HG03558 (cell line): Measurements from ENCODE around the gene MYO5B.
"Not testable (repeated sequence)": the region's sequence is repeated elsewhere in the genome, so short reads cannot be mapped to it uniquely, and the experiment has no call there.

Experiments
- ATAC-seq: cut with Tn5 transposase; IDR thresholded peaks from one replicate; pipeline ENCODE4 v1.9.1; 2021; ENCODE audit warnings: moderate number of reproducible peaks; ENCODE audit not compliant: unreplicated experiment; ENCODE audit errors: extremely low read depth

The MYO5B gene

DNA sequence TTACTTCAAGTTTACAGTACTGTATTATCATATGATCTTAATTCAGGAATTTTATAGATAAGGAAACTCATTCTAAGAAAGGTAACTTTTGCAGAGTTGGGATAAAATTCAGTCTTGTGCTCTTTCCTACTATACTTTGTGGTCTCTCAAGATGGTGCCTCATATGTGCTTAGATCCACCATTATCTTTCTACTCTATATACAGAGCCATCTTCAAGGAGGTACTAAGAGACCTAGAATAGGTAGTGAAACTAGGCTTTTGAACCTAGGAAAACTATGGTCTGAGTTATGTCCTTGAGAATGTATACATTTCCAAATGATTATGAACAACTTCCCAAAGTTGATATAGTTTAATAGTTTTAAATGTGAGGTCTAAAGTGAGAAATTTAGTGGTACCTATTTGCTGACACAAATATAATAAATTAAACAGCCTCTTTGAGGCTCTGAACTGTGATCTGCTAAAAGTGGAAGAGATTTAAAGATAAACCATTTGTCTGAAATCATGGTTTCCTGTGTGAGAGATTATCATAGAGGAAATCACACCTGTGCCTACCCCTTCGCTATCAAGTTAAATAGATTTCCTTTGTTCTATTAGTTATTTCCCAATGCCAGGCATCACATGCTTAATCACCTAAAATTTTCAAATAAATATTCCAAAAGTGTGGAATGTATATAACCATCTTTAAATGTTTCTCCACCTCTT is 408.8 kb downstream of the MYO5B start:
- ATAC-seq, result no peak

DNA sequence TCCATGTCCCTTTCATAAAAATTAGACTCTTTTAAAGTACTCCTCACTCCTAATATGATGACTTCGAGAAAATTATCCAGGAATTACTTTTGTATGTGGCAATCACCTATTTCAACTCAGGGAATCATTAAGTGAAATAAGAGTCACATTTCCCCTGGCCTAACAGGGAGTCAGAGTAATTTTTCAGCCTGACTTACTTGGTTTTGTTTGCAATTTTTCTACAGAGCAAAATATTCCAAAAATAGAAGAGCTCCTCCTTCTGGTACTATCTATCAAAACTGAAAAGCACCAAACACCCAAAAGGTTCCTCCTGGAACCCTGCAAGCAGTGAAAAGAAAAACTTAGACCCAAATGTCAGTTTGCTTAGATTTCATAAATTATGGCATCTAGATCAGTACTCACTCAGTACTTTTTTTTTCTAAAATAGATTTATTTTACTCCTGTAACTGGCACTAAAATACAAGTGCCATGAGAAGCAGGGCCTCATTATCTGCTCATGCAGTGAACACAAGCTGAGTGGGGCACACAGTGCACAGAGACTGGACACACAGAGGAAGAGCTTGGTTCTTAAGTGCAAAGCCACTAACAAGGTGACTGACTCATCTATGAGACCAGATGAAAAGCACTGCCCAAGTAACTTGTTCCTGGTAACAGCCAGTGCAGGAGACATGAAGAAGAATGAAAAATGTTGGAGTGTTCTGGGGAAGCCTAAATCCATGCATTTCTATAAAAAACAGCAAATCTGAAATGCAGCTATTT is 410.3 kb downstream of the MYO5B start:
- ATAC-seq, result no peak

DNA sequence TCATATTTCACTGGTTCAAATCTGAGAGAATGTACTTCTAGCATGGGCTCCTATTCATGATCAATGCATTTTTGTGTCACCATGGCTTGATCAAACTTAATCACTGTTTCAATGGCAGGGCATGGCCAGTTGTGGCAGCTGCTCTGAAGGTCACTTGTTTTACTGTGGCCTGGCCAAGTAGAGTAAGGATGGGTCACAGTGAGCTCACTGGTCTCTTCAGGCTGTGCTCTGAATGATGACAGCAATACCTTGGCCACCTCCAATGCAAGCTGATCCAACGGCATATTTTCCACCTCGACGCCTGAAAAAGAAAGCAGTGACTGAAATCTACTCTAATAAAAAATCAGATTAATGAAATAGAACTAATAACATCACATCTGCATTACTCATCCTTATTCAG is 411.3 kb downstream of the MYO5B start:
- ATAC-seq, result not testable (repeated sequence)

DNA sequence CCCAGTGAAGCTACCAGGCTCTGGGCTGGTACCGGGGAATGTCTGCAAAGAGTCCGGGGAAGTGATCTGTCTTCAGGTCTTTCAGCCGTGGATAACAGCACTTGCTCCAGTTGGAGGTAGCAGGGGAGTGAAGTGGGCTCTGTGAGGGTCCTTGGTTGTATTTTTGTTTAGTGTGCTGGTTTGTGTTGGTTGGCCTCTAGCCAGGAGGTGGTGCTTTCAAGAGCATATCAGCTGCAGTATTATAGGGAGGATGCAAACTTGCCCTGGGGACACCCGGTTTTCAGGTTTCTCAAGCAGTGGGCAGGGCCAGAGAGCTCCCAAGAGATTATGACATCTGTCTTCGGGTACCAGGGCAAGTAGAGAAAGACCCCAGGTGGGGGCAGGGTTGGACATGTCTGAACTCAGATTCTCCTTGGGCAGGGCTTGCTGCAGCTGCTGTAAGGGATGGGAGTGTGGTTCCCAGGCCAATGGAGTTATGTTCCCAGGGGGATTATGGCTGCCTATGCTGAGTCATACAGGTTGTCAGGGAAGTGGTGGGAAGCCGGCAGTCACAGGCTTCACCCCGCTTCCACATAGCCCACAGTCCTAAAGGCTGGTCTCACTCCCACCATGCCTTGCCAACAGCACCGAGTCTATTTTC is 416.0 kb downstream of the MYO5B start:
- ATAC-seq, result no peak
